ENCODE results near the gene PRPF6. TPM values are rescaled to one million over a fixed set of nuclear protein-coding genes. Genes with fewer than 3 reads are reported as not detected.
A peak's percentile ranks its signal among the peaks of the same experiment; 100 is the strongest.

Gene PRPF6
- total RNA-seq, 1 experiment from 2014 or later: 102 TPM

GRCh38 chr20:64076061-64076997, 95.4 kb downstream of the PRPF6 start:
- no peak for DNase-seq (ENCODE audit: low spot score)

- no peak for DNase-seq (ENCODE audit: low spot score)
Measured at GRCh38 chr20:64077094-64077493, 96.2 kb downstream of the PRPF6 start.

GRCh38 chr20:64077541-64077875, 96.6 kb downstream of the PRPF6 start:
- no peak for DNase-seq (ENCODE audit: low spot score)

GRCh38 chr20:64077876-64078551, 97.1 kb downstream of the PRPF6 start:
- no peak for DNase-seq (ENCODE audit: low spot score)

GRCh38 chr20:64078934-64079272, 98.0 kb downstream of the PRPF6 start:
- no peak for DNase-seq (ENCODE audit: low spot score)

GRCh38 chr20:64079273-64080012, 98.5 kb downstream of the PRPF6 start, which contains the start of gene RGS19:
Gene RGS19 (minus strand): TSS chr20:64079518. CDS start chr20:64076886, 2,632 bp downstream.
- DNase-seq (ENCODE audit: low spot score): peak; percentile 80

GRCh38 chr20:64080013-64080812, 99.3 kb downstream of the PRPF6 start, which contains the start of gene OPRL1:
Gene OPRL1 (plus strand): TSS chr20:64080082. CDS start chr20:64092721, 12,639 bp downstream.
- no peak for DNase-seq (ENCODE audit: low spot score)

GRCh38 chr20:64080813-64081623, 100.1 kb downstream of the PRPF6 start:
- DNase-seq (ENCODE audit: low spot score): no peak

- DNase-seq (ENCODE audit: low spot score): no peak
Measured at GRCh38 chr20:64081624-64081964, 100.7 kb downstream of the PRPF6 start.

- DNase-seq (ENCODE audit: low spot score): no peak
Measured at GRCh38 chr20:64082126-64082731, 101.3 kb downstream of the PRPF6 start.

Small RNA genes lying within 50 kb of the gene (small RNA-seq; reads per million reads assigned to genes)
- not detected for gene AL355803.1
- gene MIR647: not detected
- gene MIR6813: not detected

Other genes with a start within 250 kb of the PRPF6 start
- 267 and 295 TPM in 2 replicates for gene LIME1, start 244.5 kb upstream of the PRPF6 start, total RNA-seq (2014; rRNA removed; shearing (Covaris generic))
- 200 and 229 TPM in 2 replicates for gene SLC2A4RG, start 241.4 kb upstream of the PRPF6 start, total RNA-seq (2014; rRNA removed; shearing (Covaris generic))
- gene ZBTB46, start 149.9 kb upstream of the PRPF6 start, total RNA-seq (2014; rRNA removed; shearing (Covaris generic)): 3.3 and 5.3 TPM in 2 replicates
- not detected in 2 replicates for gene ABHD16B, start 119.6 kb upstream of the PRPF6 start, total RNA-seq (2014; rRNA removed; shearing (Covaris generic))
- 151 and 156 TPM in 2 replicates for gene TPD52L2, start 115.9 kb upstream of the PRPF6 start, total RNA-seq (2014; rRNA removed; shearing (Covaris generic))
- gene DNAJC5, start 86.0 kb upstream of the PRPF6 start, total RNA-seq (2014; rRNA removed; shearing (Covaris generic)): 106 and 109 TPM in 2 replicates
- 63.2 and 68.4 TPM in 2 replicates for gene UCKL1, start 24.7 kb upstream of the PRPF6 start, total RNA-seq (2014; rRNA removed; shearing (Covaris generic))
- 0.34 and 0.38 TPM in 2 replicates for gene ZNF512B, start 11.2 kb upstream of the PRPF6 start, total RNA-seq (2014; rRNA removed; shearing (Covaris generic))
- 47.2 and 51.9 TPM in 2 replicates for gene SAMD10, start 1.5 kb upstream of the PRPF6 start, total RNA-seq (2014; rRNA removed; shearing (Covaris generic))
- 0.69 and 1.5 TPM in 2 replicates for gene C20orf204, start 55.0 kb downstream of the PRPF6 start, total RNA-seq (2014; rRNA removed; shearing (Covaris generic))
- not detected in 2 replicates for gene SOX18, start 68.5 kb downstream of the PRPF6 start, total RNA-seq (2014; rRNA removed; shearing (Covaris generic))
- gene TCEA2, start 82.1 kb downstream of the PRPF6 start, total RNA-seq (2014; rRNA removed; shearing (Covaris generic)): 1.2 TPM in 1 of 2 replicates, not detected in the other
- 89.2 and 99.8 TPM in 2 replicates for gene RGS19, start 98.4 kb downstream of the PRPF6 start, total RNA-seq (2014; rRNA removed; shearing (Covaris generic))
- 1.2 and 1.5 TPM in 2 replicates for gene OPRL1, start 99.0 kb downstream of the PRPF6 start, total RNA-seq (2014; rRNA removed; shearing (Covaris generic))
- not detected in 2 replicates for gene LKAAEAR1, start 103.3 kb downstream of the PRPF6 start, total RNA-seq (2014; rRNA removed; shearing (Covaris generic))
- not detected in 2 replicates for gene NPBWR2, start 126.4 kb downstream of the PRPF6 start, total RNA-seq (2014; rRNA removed; shearing (Covaris generic))
- gene MYT1, start 183.3 kb downstream of the PRPF6 start, total RNA-seq (2014; rRNA removed; shearing (Covaris generic)): 2.8 and 5.8 TPM in 2 replicates